ENCODE data around the gene PIGH.

PIGH gene

GRCh38 chr14:67574806-67575205, 25.3 kb downstream of the PIGH start:
- DNase-seq (ENCODE audit: low read depth), result no peak

- DNase-seq (ENCODE audit: low read depth), result no peak
Observed at GRCh38 chr14:67574156-67574555, 25.9 kb downstream of the PIGH start.

- DNase-seq (ENCODE audit: low read depth), result no peak
Observed at GRCh38 chr14:67573228-67574010, 26.6 kb downstream of the PIGH start.

GRCh38 chr14:67572608-67573007, 27.5 kb downstream of the PIGH start:
- DNase-seq (ENCODE audit: low read depth), result no peak

GRCh38 chr14:67571991-67572323, 28.1 kb downstream of the PIGH start:
- DNase-seq (ENCODE audit: low read depth), result no peak

- peak; percentile 55 for DNase-seq (ENCODE audit: low read depth)
Observed at GRCh38 chr14:67571275-67571990, 28.6 kb downstream of the PIGH start.

GRCh38 chr14:67570453-67570852, 29.6 kb downstream of the PIGH start:
- DNase-seq (ENCODE audit: low read depth), result no peak

GRCh38 chr14:67569651-67570290, 30.3 kb downstream of the PIGH start:
- no peak for DNase-seq (ENCODE audit: low read depth)

- DNase-seq (ENCODE audit: low read depth), result no peak
Observed at GRCh38 chr14:67569011-67569650, 30.9 kb downstream of the PIGH start.

GRCh38 chr14:67567654-67568053, 32.4 kb downstream of the PIGH start:
- DNase-seq (ENCODE audit: low read depth), result no peak

GRCh38 chr14:67566908-67567307, 33.2 kb downstream of the PIGH start:
- DNase-seq (ENCODE audit: low read depth), result no peak

GRCh38 chr14:67564236-67564635, 35.8 kb downstream of the PIGH start:
- DNase-seq (ENCODE audit: low read depth), result no peak

GRCh38 chr14:67562776-67563150, 37.3 kb downstream of the PIGH start:
- DNase-seq (ENCODE audit: low read depth), result no peak

- no peak for DNase-seq (ENCODE audit: low read depth)
Observed at GRCh38 chr14:67562025-67562775, 37.9 kb downstream of the PIGH start.

GRCh38 chr14:67559639-67560038, 40.4 kb downstream of the PIGH start:
- DNase-seq (ENCODE audit: low read depth), result no peak

- DNase-seq (ENCODE audit: low read depth), result no peak
Observed at GRCh38 chr14:67557656-67558055, 42.4 kb downstream of the PIGH start.

GRCh38 chr14:67557118-67557517, 43.0 kb downstream of the PIGH start:
- no peak for DNase-seq (ENCODE audit: low read depth)

GRCh38 chr14:67556671-67557070, 43.4 kb downstream of the PIGH start:
- no peak for DNase-seq (ENCODE audit: low read depth)

- DNase-seq (ENCODE audit: low read depth), result no peak
Observed at GRCh38 chr14:67555518-67556090, 44.5 kb downstream of the PIGH start.

GRCh38 chr14:67554341-67554740, 45.7 kb downstream of the PIGH start:
- DNase-seq (ENCODE audit: low read depth), result no peak

GRCh38 chr14:67553547-67553946, 46.5 kb downstream of the PIGH start:
- no peak for DNase-seq (ENCODE audit: low read depth)

- no peak for DNase-seq (ENCODE audit: low read depth)
Observed at GRCh38 chr14:67551940-67552339, 48.1 kb downstream of the PIGH start.
